Measurements from ENCODE around the gene MTG1. TPM values are rescaled to one million over a fixed set of nuclear protein-coding genes. Genes with fewer than 3 reads are reported as not detected.

Gene MTG1
- polyA plus RNA-seq, 1 experiment, result 38.1 TPM

DNA sequence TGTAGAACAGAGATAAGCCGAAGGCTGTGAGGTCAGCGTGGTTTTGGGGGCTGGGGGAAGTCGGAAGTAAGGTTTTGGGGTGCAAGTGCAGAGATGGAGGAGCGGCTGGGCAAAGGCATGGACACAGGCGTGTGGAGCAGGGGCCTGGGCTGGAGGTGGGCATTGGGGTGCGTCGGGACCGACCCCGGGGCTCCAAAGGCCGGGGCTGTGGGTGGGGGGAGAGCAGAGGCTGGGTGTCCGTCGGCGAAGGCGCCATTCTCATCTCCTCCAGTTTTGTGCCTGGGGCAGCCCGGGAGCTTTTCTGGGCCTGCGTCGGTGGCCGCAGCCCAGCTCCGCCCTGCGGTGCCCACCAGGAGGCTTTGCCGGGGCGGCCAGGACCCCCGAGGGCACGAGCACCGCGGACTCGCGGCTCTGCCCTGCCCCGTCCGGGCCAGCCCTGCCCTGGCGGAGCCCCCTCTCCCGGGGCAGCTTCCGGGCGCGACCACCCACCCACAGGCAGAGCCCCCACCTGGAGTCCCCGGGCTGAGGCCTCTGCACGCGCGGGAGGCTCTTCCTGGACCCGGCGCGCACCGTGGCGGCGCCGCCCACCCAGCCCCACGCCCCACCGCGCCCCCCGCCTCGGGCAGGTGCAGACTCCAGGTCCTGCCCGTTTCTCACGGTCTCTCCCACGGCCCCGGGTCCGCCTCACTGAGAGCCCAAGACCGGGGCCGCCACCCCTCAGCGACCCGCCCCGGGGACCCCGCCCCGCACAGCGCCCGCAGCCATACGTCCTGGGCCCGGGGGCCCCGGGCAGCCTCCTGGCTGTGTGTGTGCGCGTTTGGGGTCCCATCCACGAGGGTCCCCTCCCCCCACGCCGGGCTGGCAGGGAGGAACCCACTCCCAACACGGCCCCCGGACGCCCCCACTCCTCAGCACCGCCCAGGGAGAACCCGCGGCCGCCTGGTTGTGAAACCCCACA lies 52.1 kb downstream of the MTG1 start:
- Histone ChIP-seq H3K4me3 (ENCODE audit: low read depth, low read length) (no peak overlapping the region), H3K36me3 (ENCODE audit: control insufficient read depth, insufficient read depth, low read length) (no peaks in the 10 kb centered on the region), H3K27me3 (ENCODE audit: control insufficient read depth, insufficient read depth, low read length) (no peaks in the 10 kb centered on the region)
- ChIA-PET CTCF (no interaction called here), POLR2A (no interaction called here)
- TF ChIP-seq, protein P1, sequence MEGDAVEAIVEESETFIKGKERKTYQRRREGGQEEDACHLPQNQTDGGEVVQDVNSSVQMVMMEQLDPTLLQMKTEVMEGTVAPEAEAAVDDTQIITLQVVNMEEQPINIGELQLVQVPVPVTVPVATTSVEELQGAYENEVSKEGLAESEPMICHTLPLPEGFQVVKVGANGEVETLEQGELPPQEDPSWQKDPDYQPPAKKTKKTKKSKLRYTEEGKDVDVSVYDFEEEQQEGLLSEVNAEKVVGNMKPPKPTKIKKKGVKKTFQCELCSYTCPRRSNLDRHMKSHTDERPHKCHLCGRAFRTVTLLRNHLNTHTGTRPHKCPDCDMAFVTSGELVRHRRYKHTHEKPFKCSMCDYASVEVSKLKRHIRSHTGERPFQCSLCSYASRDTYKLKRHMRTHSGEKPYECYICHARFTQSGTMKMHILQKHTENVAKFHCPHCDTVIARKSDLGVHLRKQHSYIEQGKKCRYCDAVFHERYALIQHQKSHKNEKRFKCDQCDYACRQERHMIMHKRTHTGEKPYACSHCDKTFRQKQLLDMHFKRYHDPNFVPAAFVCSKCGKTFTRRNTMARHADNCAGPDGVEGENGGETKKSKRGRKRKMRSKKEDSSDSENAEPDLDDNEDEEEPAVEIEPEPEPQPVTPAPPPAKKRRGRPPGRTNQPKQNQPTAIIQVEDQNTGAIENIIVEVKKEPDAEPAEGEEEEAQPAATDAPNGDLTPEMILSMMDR (IDR thresholded peaks at IDR 0.05; ENCODE audit: insufficient read depth, low read depth, low read length), result no peak
- DNase-seq (ENCODE audit: low read depth), result no peak

DNA sequence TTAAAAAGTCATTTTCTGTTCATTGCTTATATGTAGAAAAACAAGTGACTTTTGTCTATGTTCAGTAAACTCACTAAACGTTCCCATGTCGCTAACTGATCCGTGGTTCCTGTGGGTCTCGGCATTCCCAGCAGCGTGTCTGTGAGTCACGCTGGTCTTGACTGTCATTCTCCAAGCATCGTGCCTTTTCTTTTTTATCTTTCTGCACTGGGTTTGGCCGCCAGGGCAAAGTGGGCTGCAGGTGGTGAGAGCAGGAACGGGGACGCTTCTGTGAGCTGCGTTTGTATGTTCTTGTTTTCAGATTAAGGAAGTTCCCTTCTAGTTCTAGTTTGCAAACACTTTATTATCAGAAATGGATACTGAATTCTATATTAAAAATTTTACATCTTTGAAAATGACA lies 53.0 kb downstream of the MTG1 start:
- CTCF ChIA-PET, result interaction anchor here (1.2 kb wide), 1 partner anchor 9 kb away, joined by 4 read pairs; no protein-coding TSS in a partner anchor
- TF ChIP-seq, protein P1 (IDR thresholded peaks at IDR 0.05; ENCODE audit: insufficient read depth, low read depth, low read length), result no peak
- no peaks in the 10 kb centered on the region for H3K36me3 ChIP-seq (ENCODE audit: control insufficient read depth, insufficient read depth, low read length)
- no peak for DNase-seq (ENCODE audit: low read depth)
- H3K27me3 ChIP-seq (ENCODE audit: control insufficient read depth, insufficient read depth, low read length), result no peaks in the 10 kb centered on the region
- POLR2A ChIA-PET, result interaction anchor here (0.7 kb wide), 1 partner anchor 10 kb away, joined by 4 read pairs; no protein-coding TSS in a partner anchor
- no peak overlapping the region for H3K4me3 ChIP-seq (ENCODE audit: low read depth, low read length)

GRCh38 chr10:133448120-133448519 lies 54.2 kb downstream of the MTG1 start:
- H3K4me3 ChIP-seq (ENCODE audit: low read depth, low read length), result no peak overlapping the region
- TF ChIP-seq, protein P1 (IDR thresholded peaks at IDR 0.05; ENCODE audit: insufficient read depth, low read depth, low read length), result no peak
- ChIA-PET POLR2A (no interaction called here), CTCF (no interaction called here)
- H3K36me3 ChIP-seq (ENCODE audit: control insufficient read depth, insufficient read depth, low read length), result no peaks in the 10 kb centered on the region
- no peak for DNase-seq (ENCODE audit: low read depth)
- H3K27me3 ChIP-seq (ENCODE audit: control insufficient read depth, insufficient read depth, low read length), result no peaks in the 10 kb centered on the region

DNA sequence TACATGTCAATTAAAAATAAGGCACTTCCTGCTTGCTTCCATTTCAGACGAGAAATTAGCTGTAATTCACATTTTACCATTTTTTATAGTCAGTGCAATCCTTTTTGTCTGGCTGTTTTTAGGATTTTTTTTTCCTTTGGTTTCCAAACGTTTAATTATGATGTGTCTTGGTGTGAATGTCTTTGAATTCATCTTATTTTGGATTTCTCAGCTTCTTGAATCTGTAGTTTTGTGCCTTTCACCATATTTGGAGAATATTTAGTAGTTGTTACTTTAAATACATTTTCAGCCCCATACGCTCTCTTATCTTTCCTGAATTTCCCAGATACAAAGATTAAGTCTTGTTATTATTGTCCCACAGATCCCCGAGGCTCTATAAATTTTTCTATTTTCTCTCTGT lies 57.4 kb downstream of the MTG1 start:
- POLR2A ChIA-PET, result no interaction called here
- DNase-seq (ENCODE audit: low read depth), result no peak
- H3K4me3 ChIP-seq (ENCODE audit: low read depth, low read length), result no peak overlapping the region
- no peaks in the 10 kb centered on the region for H3K27me3 ChIP-seq (ENCODE audit: control insufficient read depth, insufficient read depth, low read length)
- CTCF ChIA-PET, result interaction anchor here (1.5 to 1.8 kb wide), 2 partner anchors 10 to 14 kb away, joined by 5 to 9 read pairs; no protein-coding TSS in a partner anchor
- H3K36me3 ChIP-seq (ENCODE audit: control insufficient read depth, insufficient read depth, low read length), result no peaks in the 10 kb centered on the region
- TF ChIP-seq, protein P1 (IDR thresholded peaks at IDR 0.05; ENCODE audit: insufficient read depth, low read depth, low read length), result no peak

DNA sequence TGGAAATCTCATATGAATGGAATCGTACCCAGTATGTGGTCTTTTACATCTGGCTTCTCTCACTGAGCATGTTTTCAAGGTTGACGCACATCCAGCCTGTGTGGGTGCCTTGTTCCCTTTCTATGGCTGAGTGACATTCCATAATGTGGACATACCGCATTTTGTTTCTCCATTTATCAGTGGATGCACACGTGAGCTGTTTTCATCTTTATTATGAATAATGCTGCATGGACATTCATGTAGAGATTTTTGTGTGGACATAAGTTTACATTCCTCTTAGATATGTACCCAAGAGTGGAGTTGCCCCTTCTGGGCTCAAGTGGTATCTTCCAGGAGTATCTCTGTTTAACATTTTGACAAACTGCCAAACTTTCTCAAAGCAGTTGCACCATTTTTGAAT lies 58.5 kb downstream of the MTG1 start:
- H3K4me3 ChIP-seq (ENCODE audit: low read depth, low read length), result no peak overlapping the region
- no peak for DNase-seq (ENCODE audit: low read depth)
- no peaks in the 10 kb centered on the region for H3K36me3 ChIP-seq (ENCODE audit: control insufficient read depth, insufficient read depth, low read length)
- H3K27me3 ChIP-seq (ENCODE audit: control insufficient read depth, insufficient read depth, low read length), result no peaks in the 10 kb centered on the region
- TF ChIP-seq, protein P1 (IDR thresholded peaks at IDR 0.05; ENCODE audit: insufficient read depth, low read depth, low read length), result no peak
- CTCF ChIA-PET, result interaction anchor here (0.7 to 1.5 kb wide), 2 partner anchors 10 to 11 kb away, joined by 3 to 5 read pairs; no protein-coding TSS in a partner anchor
- POLR2A ChIA-PET, result no interaction called here

All from BJ (cell line).